Activated naive CD8-positive, alpha-beta T cell treated with anti-CD3 and anti-CD28 coated beads, Interleukin-2, amount 50 U/mL, for 24 hours (primary cell): ENCODE results near the gene HINFP.

Source experiments
- ATAC-seq: fragments of 150-1000 bp; cut with Tn5 transposase; one replicate; pipeline ENCODE4 v1.10.0; 2021
- DNase-seq: peaks from one replicate; pipeline ENCODE4 v3.0.0; 2021
- H3K27ac Mint-ChIP-seq: one replicate; pipeline ENCODE4 v1.8.0; 2021; ENCODE audit warnings: mild to moderate bottlenecking, mixed read lengths
- H3K27me3 Mint-ChIP-seq: one replicate; pipeline ENCODE4 v1.8.0; 2021; ENCODE audit warnings: mixed read lengths
- H3K36me3 Mint-ChIP-seq: one replicate; pipeline ENCODE4 v1.8.0; 2021; ENCODE audit warnings: low read depth, mixed read lengths
- H3K4me1 Mint-ChIP-seq: one replicate; pipeline ENCODE4 v1.8.0; 2021; ENCODE audit warnings: mixed read lengths
- H3K4me3 Mint-ChIP-seq: one replicate; pipeline ENCODE4 v1.8.0; 2021; ENCODE audit warnings: mild to moderate bottlenecking, moderate library complexity, mixed read lengths
- H3K9me3 Mint-ChIP-seq: one replicate; pipeline ENCODE4 v1.8.0; 2021; ENCODE audit warnings: mixed read lengths

Gene HINFP

DNA sequence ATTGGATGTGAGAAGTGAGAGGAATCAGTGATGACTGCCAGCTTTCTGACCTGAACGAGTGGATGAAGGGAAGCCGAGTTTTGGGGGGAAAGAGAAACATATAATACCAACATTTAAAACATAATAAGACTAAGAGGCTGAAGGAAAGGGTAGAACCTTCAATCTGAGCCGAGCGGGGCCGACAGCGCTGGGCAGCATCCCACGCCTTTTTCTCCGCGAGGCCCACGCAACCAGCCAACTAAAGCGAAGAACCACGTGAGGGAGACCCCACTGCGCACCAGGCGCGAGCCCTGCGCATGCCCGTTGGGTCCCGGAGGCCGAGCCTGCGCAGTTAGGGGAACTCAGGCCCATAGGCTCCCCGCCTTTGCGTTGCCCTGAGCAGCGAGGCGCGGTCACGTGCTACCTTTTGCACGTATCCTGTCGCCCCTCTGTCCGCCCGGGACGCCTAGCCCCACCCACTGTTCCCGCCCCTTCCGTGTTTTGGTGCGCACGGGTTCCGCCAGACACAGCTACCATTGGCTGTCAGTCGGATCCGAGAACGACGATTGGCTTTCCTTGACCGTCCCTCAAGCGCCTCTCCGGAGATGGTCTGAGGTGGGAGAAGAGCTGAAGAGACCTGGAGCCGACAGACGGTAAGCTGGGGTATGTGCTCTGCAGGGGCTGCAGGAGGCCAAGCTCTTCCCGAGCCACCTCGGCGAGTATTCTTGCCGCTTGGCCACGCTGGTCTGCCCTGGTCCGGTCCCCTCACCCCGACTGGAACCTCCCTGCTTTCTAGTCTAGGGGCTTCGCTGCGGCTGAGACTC lies at the start of gene HINFP:
HINFP (plus strand) TSS at position 573 of the 803 bp plus-strand sequence. CDS start 5,365 bp downstream, outside the sequence.
- ATAC-seq (peak; percentile 97), DNase-seq (peak; percentile 100)
- Mint-ChIP-seq H3K9me3 (no peaks in the 10 kb centered on the region), H3K4me1 (peaks cover 26% of the 10 kb centered on the region), H3K4me3 (peak within 1 kb of the TSS; percentile 93), H3K27ac (peak within 1 kb of the TSS; percentile 82), H3K36me3 (peaks cover 22% of the 10 kb centered on the region), H3K27me3 (no peaks in the 10 kb centered on the region)

DNA sequence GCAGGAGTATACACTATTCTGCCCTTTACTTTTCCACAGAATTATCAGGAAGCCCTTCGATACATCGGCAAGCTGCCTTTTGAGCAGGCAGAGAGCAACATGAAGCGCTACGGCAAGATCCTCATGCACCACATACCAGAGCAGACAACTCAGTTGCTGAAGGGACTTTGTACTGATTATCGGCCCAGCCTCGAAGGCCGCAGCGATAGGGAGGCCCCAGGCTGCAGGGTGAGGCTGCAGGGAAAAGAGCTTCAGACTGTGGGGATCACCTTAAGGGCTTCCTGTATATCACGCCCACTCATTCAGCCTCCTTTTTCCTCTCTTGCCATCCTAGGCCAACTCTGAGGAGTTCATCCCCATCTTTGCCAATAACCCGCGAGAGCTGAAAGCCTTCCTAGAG lies 43.5 kb upstream of the HINFP start:
- no peak overlapping the region for H3K27ac Mint-ChIP-seq
- ATAC-seq = no peak

DNA sequence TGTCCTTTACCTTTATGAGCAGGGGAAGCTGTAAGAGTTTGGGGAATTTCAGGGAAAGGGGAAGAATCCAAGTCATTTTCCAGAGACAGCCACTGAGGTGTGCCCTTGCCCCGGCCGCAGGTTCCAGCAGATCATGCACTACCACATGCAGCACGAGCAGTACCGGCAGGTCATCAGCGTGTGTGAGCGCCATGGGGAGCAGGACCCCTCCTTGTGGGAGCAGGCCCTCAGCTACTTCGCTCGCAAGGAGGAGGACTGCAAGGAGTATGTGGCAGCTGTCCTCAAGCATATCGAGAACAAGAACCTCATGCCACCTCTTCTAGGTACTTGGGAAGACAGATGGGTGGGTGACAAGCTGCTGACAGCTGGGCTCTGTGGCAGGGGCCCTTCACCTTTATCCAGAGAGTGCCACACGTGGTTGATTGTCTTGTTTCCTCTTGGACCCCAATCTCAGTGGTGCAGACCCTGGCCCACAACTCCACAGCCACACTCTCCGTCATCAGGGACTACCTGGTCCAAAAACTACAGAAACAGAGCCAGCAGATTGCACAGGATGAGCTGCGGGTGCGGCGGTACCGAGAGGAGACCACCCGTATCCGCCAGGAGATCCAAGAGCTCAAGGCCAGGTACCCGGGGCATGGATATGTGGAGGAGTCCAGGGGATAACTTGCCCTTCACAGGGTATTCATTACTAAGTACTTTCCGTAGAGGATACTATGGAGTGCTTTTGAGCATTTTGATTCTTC lies 42.5 kb upstream of the HINFP start:
- Mint-ChIP-seq H3K27me3 (no peaks in the 10 kb centered on the region), H3K4me1 (peaks cover 3% of the 10 kb centered on the region), H3K36me3 (peaks cover 17% of the 10 kb centered on the region), H3K4me3 (no peak overlapping the region), H3K27ac (no peak overlapping the region), H3K9me3 (no peaks in the 10 kb centered on the region)
- DNase-seq (no peak), ATAC-seq (no peak)

More for the DNA sequence above, 43.5 kb upstream of the HINFP start:
- H3K4me3 Mint-ChIP-seq = no peak overlapping the region
- no peak for DNase-seq
- peaks cover 19% of the 10 kb centered on the region for H3K36me3 Mint-ChIP-seq
- no peaks in the 10 kb centered on the region for H3K27me3 Mint-ChIP-seq
- no peaks in the 10 kb centered on the region for H3K9me3 Mint-ChIP-seq
- peaks cover 3% of the 10 kb centered on the region for H3K4me1 Mint-ChIP-seq

DNA sequence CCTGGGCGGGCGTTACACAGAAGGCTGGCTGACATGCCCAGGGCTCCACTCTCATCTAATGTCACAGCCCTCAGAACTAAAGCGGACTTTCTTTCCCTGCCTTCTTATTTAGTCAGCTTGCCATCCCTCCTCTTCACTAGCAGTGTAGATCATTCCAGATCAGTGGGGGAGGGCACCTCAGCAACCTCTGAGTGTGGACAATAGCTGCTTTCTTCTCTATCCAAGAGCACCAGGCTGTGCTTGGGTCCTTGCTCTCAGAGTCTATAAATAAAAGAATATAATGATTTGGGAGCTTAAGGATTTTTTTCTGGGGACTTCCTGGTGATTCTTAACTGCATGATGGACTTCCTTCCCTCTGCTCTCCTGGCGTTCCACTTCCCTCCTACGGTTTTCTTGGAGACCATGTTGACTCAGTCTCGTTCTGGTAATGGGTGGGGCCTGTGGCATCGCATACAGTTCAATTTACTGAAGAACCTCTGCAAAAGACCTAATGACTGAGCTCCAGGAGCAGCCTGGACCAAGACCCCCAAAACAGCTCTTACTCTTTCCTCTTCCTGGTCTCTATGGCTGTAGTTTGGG lies 39.6 kb upstream of the HINFP start:
- DNase-seq (no peak), ATAC-seq (no peak)
- no peaks in the 10 kb centered on the region for H3K27me3 Mint-ChIP-seq
- no peaks in the 10 kb centered on the region for H3K9me3 Mint-ChIP-seq
- peaks cover 17% of the 10 kb centered on the region for H3K36me3 Mint-ChIP-seq
- H3K4me1 Mint-ChIP-seq = peaks cover 22% of the 10 kb centered on the region
- H3K27ac Mint-ChIP-seq = peak overlapping the region; percentile 7
- H3K4me3 Mint-ChIP-seq = no peak overlapping the region

DNA sequence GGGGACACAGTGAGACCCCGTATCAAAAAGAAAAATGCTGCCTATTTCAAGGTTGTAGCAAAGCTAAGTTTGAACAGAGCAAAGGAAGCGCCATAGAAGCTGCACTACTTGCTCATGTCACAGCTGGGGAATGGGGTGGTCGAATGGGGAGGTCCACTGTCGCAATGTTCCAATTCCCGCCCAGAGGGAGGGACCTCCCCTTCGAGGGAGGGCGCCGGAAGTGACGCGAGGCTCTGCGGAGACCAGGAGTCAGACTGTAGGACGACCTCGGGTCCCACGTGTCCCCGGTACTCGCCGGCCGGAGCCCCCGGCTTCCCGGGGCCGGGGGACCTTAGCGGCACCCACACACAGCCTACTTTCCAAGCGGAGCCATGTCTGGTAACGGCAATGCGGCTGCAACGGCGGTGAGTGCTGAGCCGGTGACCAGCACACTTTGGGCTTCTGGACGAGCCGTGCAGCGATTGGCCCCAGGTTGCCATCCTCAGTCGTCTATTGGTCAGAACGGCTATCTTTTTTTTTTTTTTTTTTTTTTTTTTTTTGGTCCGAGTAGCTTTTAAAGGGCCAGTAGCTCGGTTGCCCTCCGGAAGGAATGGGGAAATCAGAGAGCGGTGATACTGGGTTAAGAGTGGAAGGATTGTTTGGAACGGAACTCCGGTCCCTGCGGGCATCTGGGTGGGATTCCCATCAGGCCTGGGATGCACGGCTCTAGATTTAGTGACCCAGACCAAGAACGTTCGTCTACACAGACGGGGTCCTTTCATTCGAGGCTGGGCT lies 36.5 kb upstream of the HINFP start, which contains the start of gene HMBS:
HMBS (plus strand) TSS at position 219 of the 774 bp plus-strand sequence; CDS start at position 372, 153 bp downstream.
- no peaks in the 10 kb centered on the region for H3K27me3 Mint-ChIP-seq
- H3K4me3 Mint-ChIP-seq = peak within 1 kb of the TSS; percentile 97
- peak within 1 kb of the TSS; percentile 96 for H3K27ac Mint-ChIP-seq
- no peaks in the 10 kb centered on the region for H3K9me3 Mint-ChIP-seq
- peaks cover 30% of the 10 kb centered on the region for H3K4me1 Mint-ChIP-seq
- peak; percentile 93 for ATAC-seq
- peaks cover 13% of the 10 kb centered on the region for H3K36me3 Mint-ChIP-seq
- DNase-seq = peak; percentile 92

DNA sequence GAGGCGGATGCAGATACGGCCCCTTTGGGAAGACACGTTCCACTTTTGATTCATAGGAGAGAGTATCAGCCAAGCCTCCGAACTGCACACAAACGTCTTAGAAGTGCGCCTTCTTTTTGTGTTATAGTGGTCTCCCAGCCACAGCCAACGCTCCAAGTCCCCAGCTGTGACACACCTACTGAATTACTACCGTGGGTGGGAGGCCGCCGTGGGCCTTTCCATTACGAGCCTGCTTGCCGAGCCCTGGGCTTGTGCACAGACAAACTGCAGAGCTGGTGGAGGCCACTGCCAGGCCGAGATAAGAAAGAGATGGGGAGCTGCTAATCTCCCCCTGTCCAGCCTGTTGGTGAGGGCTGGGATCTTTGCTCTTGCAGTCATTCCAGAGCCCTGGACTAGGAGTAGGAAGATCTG lies 35.9 kb upstream of the HINFP start:
- H3K36me3 Mint-ChIP-seq = peaks cover 13% of the 10 kb centered on the region
- peaks cover 30% of the 10 kb centered on the region for H3K4me1 Mint-ChIP-seq
- no peaks in the 10 kb centered on the region for H3K27me3 Mint-ChIP-seq
- H3K4me3 Mint-ChIP-seq = peak overlapping the region; percentile 97
- DNase-seq (no peak), ATAC-seq (peak; percentile 25)
- no peaks in the 10 kb centered on the region for H3K9me3 Mint-ChIP-seq
- H3K27ac Mint-ChIP-seq = peak overlapping the region; percentile 96

- Mint-ChIP-seq H3K4me3 (peak overlapping the region; percentile 34), H3K36me3 (peaks cover 4% of the 10 kb centered on the region), H3K4me1 (peaks cover 36% of the 10 kb centered on the region), H3K9me3 (no peaks in the 10 kb centered on the region), H3K27me3 (no peaks in the 10 kb centered on the region), H3K27ac (no peak overlapping the region)
- no peak for DNase-seq
- no peak for ATAC-seq
Measured at GRCh38 chr11:119087123-119087522, 34.3 kb upstream of the HINFP start.

DNA sequence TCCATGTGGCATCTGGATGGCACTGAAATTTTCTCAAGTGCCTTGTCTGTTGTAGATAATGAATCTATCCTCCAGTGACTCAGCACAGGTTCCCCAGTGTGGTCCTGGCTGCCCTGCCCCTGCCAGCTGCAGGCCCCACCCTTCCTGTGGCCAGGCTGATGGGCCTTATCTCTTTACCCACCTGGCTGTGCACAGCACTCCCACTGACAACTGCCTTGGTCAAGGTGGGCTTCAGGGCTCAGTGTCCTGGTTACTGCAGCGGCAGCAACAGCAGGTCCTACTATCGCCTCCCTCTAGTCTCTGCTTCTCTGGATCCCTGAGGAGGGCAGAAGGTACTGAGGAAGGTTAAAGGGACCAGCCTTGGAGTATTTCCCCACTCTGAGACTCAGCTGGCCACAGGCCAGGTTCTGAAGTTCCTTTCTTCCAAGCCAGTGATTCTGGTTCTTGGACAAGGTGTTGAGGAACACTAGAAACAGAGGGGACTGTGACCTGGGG lies 33.6 kb upstream of the HINFP start:
- Mint-ChIP-seq H3K36me3 (peaks cover 11% of the 10 kb centered on the region), H3K9me3 (no peaks in the 10 kb centered on the region), H3K4me3 (peak overlapping the region; percentile 30), H3K27me3 (no peaks in the 10 kb centered on the region), H3K27ac (no peak overlapping the region), H3K4me1 (peaks cover 42% of the 10 kb centered on the region)
- DNase-seq (no peak), ATAC-seq (no peak)

GRCh38 chr11:119088406-119088805 lies 33.0 kb upstream of the HINFP start:
- Mint-ChIP-seq H3K4me3 (no peak overlapping the region), H3K27me3 (no peaks in the 10 kb centered on the region), H3K27ac (no peak overlapping the region), H3K36me3 (peaks cover 15% of the 10 kb centered on the region), H3K4me1 (peaks cover 45% of the 10 kb centered on the region), H3K9me3 (no peaks in the 10 kb centered on the region)
- ATAC-seq = no peak
- no peak for DNase-seq

- H3K27ac Mint-ChIP-seq = no peak overlapping the region
- H3K27me3 Mint-ChIP-seq = no peaks in the 10 kb centered on the region
- no peaks in the 10 kb centered on the region for H3K9me3 Mint-ChIP-seq
- peaks cover 49% of the 10 kb centered on the region for H3K4me1 Mint-ChIP-seq
- peaks cover 24% of the 10 kb centered on the region for H3K36me3 Mint-ChIP-seq
- ATAC-seq (no peak), DNase-seq (no peak)
- no peak overlapping the region for H3K4me3 Mint-ChIP-seq
Measured at GRCh38 chr11:119089319-119089718, 32.1 kb upstream of the HINFP start.

- no peaks in the 10 kb centered on the region for H3K9me3 Mint-ChIP-seq
- H3K4me3 Mint-ChIP-seq = no peak overlapping the region
- peaks cover 43% of the 10 kb centered on the region for H3K4me1 Mint-ChIP-seq
- H3K27me3 Mint-ChIP-seq = peaks cover 4% of the 10 kb centered on the region
- H3K36me3 Mint-ChIP-seq = peaks cover 34% of the 10 kb centered on the region
- ATAC-seq (no peak), DNase-seq (no peak)
- no peak overlapping the region for H3K27ac Mint-ChIP-seq
Measured at GRCh38 chr11:119091178-119091577, 30.2 kb upstream of the HINFP start.

- Mint-ChIP-seq H3K36me3 (peaks cover 40% of the 10 kb centered on the region), H3K9me3 (no peaks in the 10 kb centered on the region), H3K4me1 (peaks cover 40% of the 10 kb centered on the region), H3K27me3 (peaks cover 4% of the 10 kb centered on the region), H3K27ac (peak overlapping the region; percentile 47), H3K4me3 (peak overlapping the region; percentile 90)
- ATAC-seq (no peak), DNase-seq (no peak)
Measured at GRCh38 chr11:119091966-119092879, 29.2 kb upstream of the HINFP start.
